C4-2B (cell line): ENCODE data around the gene TRIP10.

Source experiments
- ZFX ChIP-seq: fragments of 450-650 bp; IDR thresholded peaks from 2 replicates; pipeline ENCODE4 v1.6.1; 2017
- TF ChIP-seq, protein P1 (sequence below): fragments of 450-650 bp; conservative IDR thresholded peaks from 2 replicates; pipeline ENCODE4 v1.5.1; 2017; ENCODE audit warnings: mild to moderate bottlenecking

DNA sequence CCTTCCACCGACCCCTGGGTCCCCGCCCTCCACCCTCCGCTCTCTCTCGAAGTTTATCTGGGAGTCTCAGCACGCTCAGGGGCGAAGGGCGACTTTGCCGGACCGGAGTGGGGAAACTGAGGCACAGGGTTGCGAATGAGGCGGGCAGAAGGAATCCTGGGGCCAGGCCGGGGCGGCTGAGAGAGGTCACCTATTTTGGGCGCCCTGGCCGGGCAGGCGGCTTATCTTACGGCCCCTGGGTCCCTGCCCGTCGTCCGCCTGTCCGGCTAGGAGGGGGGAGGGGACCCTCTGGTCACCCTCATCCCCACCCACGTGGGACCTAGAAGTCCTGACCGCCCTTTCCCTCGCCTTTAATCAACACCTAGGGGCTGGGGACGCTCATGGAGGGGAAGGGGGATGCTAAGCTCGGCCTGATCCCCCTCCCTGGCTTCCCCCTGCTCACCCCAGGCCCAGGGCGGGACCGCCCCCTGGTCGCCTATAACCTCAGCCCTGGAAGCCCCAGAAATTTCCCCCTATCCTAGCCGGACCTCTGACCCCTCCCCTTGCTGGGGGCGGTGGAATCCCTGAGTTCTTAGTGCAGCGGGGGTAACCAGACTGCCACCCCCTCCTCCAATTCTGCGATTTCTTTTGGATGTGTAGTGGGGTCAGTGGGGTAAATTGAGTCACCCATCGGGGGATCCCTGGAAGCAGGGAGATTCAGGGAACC is 556 bp downstream of the TRIP10 start:
- TF ChIP-seq, protein P1, sequence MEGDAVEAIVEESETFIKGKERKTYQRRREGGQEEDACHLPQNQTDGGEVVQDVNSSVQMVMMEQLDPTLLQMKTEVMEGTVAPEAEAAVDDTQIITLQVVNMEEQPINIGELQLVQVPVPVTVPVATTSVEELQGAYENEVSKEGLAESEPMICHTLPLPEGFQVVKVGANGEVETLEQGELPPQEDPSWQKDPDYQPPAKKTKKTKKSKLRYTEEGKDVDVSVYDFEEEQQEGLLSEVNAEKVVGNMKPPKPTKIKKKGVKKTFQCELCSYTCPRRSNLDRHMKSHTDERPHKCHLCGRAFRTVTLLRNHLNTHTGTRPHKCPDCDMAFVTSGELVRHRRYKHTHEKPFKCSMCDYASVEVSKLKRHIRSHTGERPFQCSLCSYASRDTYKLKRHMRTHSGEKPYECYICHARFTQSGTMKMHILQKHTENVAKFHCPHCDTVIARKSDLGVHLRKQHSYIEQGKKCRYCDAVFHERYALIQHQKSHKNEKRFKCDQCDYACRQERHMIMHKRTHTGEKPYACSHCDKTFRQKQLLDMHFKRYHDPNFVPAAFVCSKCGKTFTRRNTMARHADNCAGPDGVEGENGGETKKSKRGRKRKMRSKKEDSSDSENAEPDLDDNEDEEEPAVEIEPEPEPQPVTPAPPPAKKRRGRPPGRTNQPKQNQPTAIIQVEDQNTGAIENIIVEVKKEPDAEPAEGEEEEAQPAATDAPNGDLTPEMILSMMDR: no peak
- no peak for TF ChIP-seq ZFX
